Activated B cell treated with CpG ODN at 0.5 μM for 24 hours (primary cell): ENCODE results near the gene SLC36A4. TPM values are rescaled to one million over a fixed set of nuclear protein-coding genes. Genes with fewer than 3 reads are reported as not detected.

Experiments
- ATAC-seq: fragments of 200-7000 bp; cut with Tn5 transposase; one replicate; pipeline ENCODE4 v1.10.0; 2021; ENCODE audit warnings: low read depth, mild to moderate bottlenecking, moderate library complexity
- CTCF ChIA-PET: fragments of 350-600 bp; sonication (Branson Sonifier 250); formaldehyde crosslinking; loops from one replicate; lab custom pipeline; 2021; ENCODE audit warnings: antibody characterized with exemption; lab: Charles Lee
- POLR2A ChIA-PET: fragments of 350-600 bp; sonication (Branson Sonifier 250); formaldehyde crosslinking; loops from one replicate; lab custom pipeline; 2021; ENCODE audit warnings: antibody characterized with exemption; lab: Charles Lee
- DNase-seq: peaks from one replicate; pipeline ENCODE4 v3.0.0; 2022
- H3K27ac Mint-ChIP-seq: one replicate; pipeline ENCODE4 v1.8.0; 2020; ENCODE audit warnings: mixed read lengths
- H3K27me3 Mint-ChIP-seq: one replicate; pipeline ENCODE4 v1.8.0; 2021; ENCODE audit warnings: mixed read lengths
- H3K36me3 Mint-ChIP-seq: one replicate; pipeline ENCODE4 v1.8.0; 2021; ENCODE audit warnings: low read depth, mixed read lengths
- H3K4me1 Mint-ChIP-seq: one replicate; pipeline ENCODE4 v1.8.0; 2021; ENCODE audit warnings: mixed read lengths
- H3K4me3 Mint-ChIP-seq: one replicate; pipeline ENCODE4 v1.8.0; 2020; ENCODE audit warnings: mild to moderate bottlenecking, mixed read lengths
- H3K9me3 Mint-ChIP-seq: one replicate; pipeline ENCODE4 v1.8.0; 2020; ENCODE audit warnings: mixed read lengths
- CTCF ChIP-seq: fragments of 200-600 bp; IDR thresholded peaks from one replicate; pipeline ENCODE4 v1.8.0; 2022; ENCODE audit warnings: antibody characterized with exemption, mild to moderate bottlenecking
- intact Hi-C: fragments of 100-400 bp; cut with micrococcal nuclease; formaldehyde crosslinking; loops from one replicate; pipeline ENCODE4 v1.15.1; 2024
- total RNA-seq: library from RNA; stranded (reverse); gene quantifications from 2 replicates; pipeline ENCODE4 v1.2.3, GENCODE V29; 2022

SLC36A4 gene
- total RNA-seq, 1 donor from 2014 or later, result 17.0 TPM

- CTCF ChIA-PET, result no interaction called here
- TF ChIP-seq CTCF, result no peak
Observed at GRCh38 chr11:93166194-93166593, 31.6 kb downstream of the SLC36A4 start.

GRCh38 chr11:93160808-93161207 lies 37.0 kb downstream of the SLC36A4 start:
- ChIA-PET POLR2A (no interaction called here), CTCF (no interaction called here)
- no peak overlapping the region for H3K4me3 Mint-ChIP-seq
- ATAC-seq (no peak), DNase-seq (no peak)
- peaks cover 57% of the 10 kb centered on the region for H3K36me3 Mint-ChIP-seq
- intact Hi-C loops, result no loop called here
- H3K27me3 Mint-ChIP-seq, result no peaks in the 10 kb centered on the region
- H3K4me1 Mint-ChIP-seq, result no peaks in the 10 kb centered on the region
- no peak overlapping the region for H3K27ac Mint-ChIP-seq
- H3K9me3 Mint-ChIP-seq, result peaks cover 5% of the 10 kb centered on the region
- TF ChIP-seq CTCF, result no peak

More at GRCh38 chr11:93166194-93166593, 31.6 kb downstream of the SLC36A4 start:
- POLR2A ChIA-PET, result no interaction called here
- Mint-ChIP-seq H3K36me3 (peaks cover 38% of the 10 kb centered on the region), H3K27ac (no peak overlapping the region), H3K27me3 (no peaks in the 10 kb centered on the region), H3K4me3 (no peak overlapping the region), H3K9me3 (no peaks in the 10 kb centered on the region), H3K4me1 (peaks cover 2% of the 10 kb centered on the region)
- intact Hi-C loops, result no loop called here
- ATAC-seq, result no peak
- DNase-seq, result no peak

GRCh38 chr11:93160156-93160555 lies 37.6 kb downstream of the SLC36A4 start:
- Mint-ChIP-seq H3K27me3 (no peaks in the 10 kb centered on the region), H3K9me3 (peaks cover 5% of the 10 kb centered on the region), H3K27ac (no peak overlapping the region), H3K4me1 (no peaks in the 10 kb centered on the region), H3K4me3 (no peak overlapping the region), H3K36me3 (peaks cover 60% of the 10 kb centered on the region)
- intact Hi-C loops, result no loop called here
- no peak for TF ChIP-seq CTCF
- no peak for DNase-seq
- POLR2A ChIA-PET, result no interaction called here
- ATAC-seq, result no peak
- CTCF ChIA-PET, result no interaction called here

- ChIA-PET POLR2A (no interaction called here), CTCF (no interaction called here)
- no peak overlapping the region for H3K4me3 Mint-ChIP-seq
- TF ChIP-seq CTCF, result no peak
- no peaks in the 10 kb centered on the region for H3K27me3 Mint-ChIP-seq
- H3K4me1 Mint-ChIP-seq, result no peaks in the 10 kb centered on the region
- peaks cover 5% of the 10 kb centered on the region for H3K9me3 Mint-ChIP-seq
- no peak overlapping the region for H3K27ac Mint-ChIP-seq
- H3K36me3 Mint-ChIP-seq, result peaks cover 57% of the 10 kb centered on the region
- DNase-seq, result no peak
- intact Hi-C loops, result no loop called here
- ATAC-seq, result no peak
Observed at GRCh38 chr11:93159721-93160120, 38.1 kb downstream of the SLC36A4 start.

GRCh38 chr11:93155738-93156137 lies 42.1 kb downstream of the SLC36A4 start:
- H3K4me1 Mint-ChIP-seq, result no peaks in the 10 kb centered on the region
- no peak overlapping the region for H3K4me3 Mint-ChIP-seq
- ChIA-PET POLR2A (no interaction called here), CTCF (no interaction called here)
- DNase-seq (no peak), ATAC-seq (no peak)
- intact Hi-C loops, result no loop called here
- no peaks in the 10 kb centered on the region for H3K27me3 Mint-ChIP-seq
- peaks cover 32% of the 10 kb centered on the region for H3K36me3 Mint-ChIP-seq
- no peak overlapping the region for H3K27ac Mint-ChIP-seq
- peaks cover 5% of the 10 kb centered on the region for H3K9me3 Mint-ChIP-seq
- TF ChIP-seq CTCF, result no peak
